GM12878 (cell line): ENCODE data around the gene ARHGEF17.

Experiments used
- BCL11A ChIP-seq: IDR thresholded peaks from 2 replicates; pipeline ENCODE4 v1.6.1; 2011; ENCODE audit warnings: low read depth, low read length
- CREM ChIP-seq: IDR thresholded peaks from 2 replicates; pipeline ENCODE4 v1.6.1; 2014; ENCODE audit warnings: antibody characterized with exemption, low read depth
- CTCF ChIP-seq, 3 experiments: IDR thresholded peaks in 2 of 3; conservative IDR thresholded peaks in 1 of 3; 2 replicates each; pipeline ENCODE4 v1.5.1; 2011; ENCODE audit warnings: low read depth in 3 of 3, low read length in 3 of 3, mild to moderate bottlenecking in 3 of 3, control low read depth in 2 of 3, moderate library complexity in 2 of 3, inconsistent platforms in 1 of 3, mixed read lengths in 1 of 3; ENCODE audit not compliant: control insufficient read depth in 2 of 3, insufficient read depth in 1 of 3; ENCODE audit errors: extremely low read depth in 1 of 3
- FOS ChIP-seq: IDR thresholded peaks from 3 replicates; pipeline ENCODE4 v1.6.1; 2011; ENCODE audit warnings: borderline replicate concordance; ENCODE audit not compliant: insufficient read length; ENCODE audit errors: extremely low read depth
- IRF3 ChIP-seq: fragments of 450-650 bp; IDR thresholded peaks from 2 replicates; pipeline ENCODE4 v1.6.1; 2014; ENCODE audit warnings: mild to moderate bottlenecking
- POLR2A ChIP-seq: IDR thresholded peaks from 2 replicates; pipeline ENCODE4 v1.6.1; 2011; ENCODE audit warnings: low read depth, mild to moderate bottlenecking, low read length
- RAD21 ChIP-seq: IDR thresholded peaks from 2 replicates; pipeline ENCODE4 v1.6.1; 2011; ENCODE audit warnings: mild to moderate bottlenecking, low read depth, low read length, moderate library complexity; ENCODE audit not compliant: insufficient read depth
- RCOR1 ChIP-seq: conservative IDR thresholded peaks from 2 replicates; pipeline ENCODE4 v1.6.1; 2012; ENCODE audit warnings: low read depth, low read length, improper control_type of control experiment

DNA sequence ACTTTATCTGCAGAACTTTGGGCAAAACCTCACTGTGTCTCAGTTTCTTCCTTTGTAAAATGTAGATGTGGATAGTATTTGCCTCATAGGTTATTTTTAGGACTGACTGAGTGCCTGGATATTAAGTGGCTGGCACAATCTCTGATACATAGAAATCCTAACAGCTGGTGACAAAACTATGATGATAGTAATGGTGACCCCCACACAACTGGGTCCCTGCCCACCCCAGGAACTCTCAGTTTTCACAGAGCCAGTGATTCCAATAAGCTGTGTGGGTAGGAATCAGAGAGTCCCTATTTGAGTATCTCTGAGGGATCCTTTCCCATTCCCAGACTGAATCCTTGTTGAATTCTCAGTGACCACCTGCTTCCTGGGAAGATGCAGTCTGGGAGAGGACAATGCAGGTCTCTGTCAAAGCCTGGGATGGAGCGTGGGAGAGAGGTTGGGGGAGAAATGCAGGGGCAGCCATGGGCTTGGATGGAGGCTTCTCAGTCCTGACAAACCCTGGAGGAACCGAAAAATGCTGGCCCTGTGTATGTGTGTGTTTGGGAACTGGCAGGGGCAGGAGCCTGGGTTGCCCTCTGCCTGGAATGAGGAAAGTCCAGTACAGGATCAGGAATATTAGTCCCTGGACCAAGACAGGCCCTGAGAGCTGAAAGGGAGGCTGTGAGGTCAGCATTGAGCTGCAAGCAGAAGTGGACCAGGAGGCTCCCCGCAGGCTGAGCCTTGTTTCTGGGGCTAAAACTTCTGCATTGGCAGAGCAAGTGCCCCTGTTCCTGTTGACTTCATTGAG, 42.0 kb upstream of the ARHGEF17 start:
- TF ChIP-seq CTCF (IDR thresholded peaks at IDR 0.05 in 2 of 3, conservative IDR thresholded peaks at IDR 0.05 in 1 of 3; ENCODE audit: control insufficient read depth in 2 of 3, extremely low read depth in 1 of 3, insufficient read depth in 1 of 3, low read depth in 3 of 3, low read length in 3 of 3), result no peak
- no peak for TF ChIP-seq IRF3
- no peak for TF ChIP-seq BCL11A
- TF ChIP-seq FOS, result no peak
- TF ChIP-seq CREM, result no peak
- no peak for TF ChIP-seq RAD21
- TF ChIP-seq POLR2A, result no peak
- no peak for TF ChIP-seq RCOR1
